Midbrain (tissue), 1 donor: ENCODE data around the gene KAT6B.

ENCODE experiments used
- DNase-seq: peaks from one replicate; lab custom pipeline; 2025; lab: John Stamatoyannopoulos, UW

Gene KAT6B

DNA sequence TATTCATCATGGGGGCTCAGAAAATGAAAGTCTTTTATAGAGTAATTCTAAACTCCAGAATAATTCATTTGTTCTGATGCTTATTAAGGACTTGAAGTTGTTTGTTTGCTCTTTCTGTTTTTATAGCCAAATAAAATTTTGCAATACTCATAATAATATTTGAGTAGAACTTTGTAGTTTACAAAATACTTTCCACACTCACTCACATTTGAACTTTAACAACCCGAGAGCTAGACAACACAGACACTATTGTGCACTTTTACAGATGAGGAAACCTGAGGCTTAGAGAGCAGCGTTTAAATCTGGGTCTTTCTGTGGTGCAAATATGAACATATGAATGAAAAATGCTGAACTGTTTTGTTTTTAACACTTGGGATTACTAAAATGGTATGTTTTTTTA, 126.8 kb downstream of the KAT6B start:
- no peak for DNase-seq

DNA sequence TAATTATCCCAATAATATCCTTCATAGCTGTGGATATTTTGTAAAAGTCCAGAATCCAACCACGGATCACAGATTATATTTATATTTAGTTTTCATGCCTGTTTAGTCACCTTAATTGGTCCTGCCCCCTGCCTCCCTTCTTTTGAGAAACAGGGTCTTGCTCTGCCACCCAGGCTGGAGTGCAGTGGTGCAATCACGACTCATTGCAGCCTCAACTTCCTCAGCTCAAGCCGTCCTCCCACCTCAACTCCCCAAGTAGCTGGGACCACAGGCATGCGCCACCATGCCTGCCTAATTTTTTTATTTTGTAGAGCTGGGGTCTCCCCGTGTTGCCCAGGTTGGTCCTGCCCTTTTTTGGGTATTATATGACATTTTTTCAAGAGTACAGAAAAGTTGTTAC, 129.4 kb downstream of the KAT6B start:
- no peak for DNase-seq

DNA sequence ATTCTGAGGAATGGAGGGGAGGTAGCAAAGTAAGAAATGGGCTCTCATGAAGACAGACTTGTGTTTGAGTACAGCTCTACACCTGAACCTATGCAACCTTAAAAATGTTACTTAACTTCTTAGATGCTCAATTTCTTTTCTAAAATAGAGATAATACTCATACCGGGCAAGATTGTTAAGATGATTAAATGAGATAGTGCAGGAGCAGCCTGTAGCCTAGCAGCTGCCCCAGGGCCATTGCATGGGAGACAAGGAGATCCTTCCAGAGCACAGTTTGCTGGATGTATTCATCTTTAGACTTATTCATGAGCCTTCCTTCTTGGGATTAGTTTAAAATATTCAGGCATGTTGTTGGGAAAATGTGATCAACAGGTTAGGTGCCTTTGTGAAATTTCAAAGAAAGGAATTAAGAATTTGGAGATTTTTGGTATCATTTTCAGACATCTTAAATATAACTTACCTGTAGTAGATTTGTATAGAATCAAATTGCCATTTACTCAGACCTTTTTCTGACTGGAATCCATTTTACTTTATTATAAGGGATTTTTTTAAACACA, 130.2 kb downstream of the KAT6B start:
- DNase-seq, result no peak

- DNase-seq, result no peak
These were observed 131.0 kb downstream of the KAT6B start for GRCh38 chr10:74957285-74957961.

GRCh38 chr10:74958316-74958715, 131.9 kb downstream of the KAT6B start:
- no peak for DNase-seq

DNA sequence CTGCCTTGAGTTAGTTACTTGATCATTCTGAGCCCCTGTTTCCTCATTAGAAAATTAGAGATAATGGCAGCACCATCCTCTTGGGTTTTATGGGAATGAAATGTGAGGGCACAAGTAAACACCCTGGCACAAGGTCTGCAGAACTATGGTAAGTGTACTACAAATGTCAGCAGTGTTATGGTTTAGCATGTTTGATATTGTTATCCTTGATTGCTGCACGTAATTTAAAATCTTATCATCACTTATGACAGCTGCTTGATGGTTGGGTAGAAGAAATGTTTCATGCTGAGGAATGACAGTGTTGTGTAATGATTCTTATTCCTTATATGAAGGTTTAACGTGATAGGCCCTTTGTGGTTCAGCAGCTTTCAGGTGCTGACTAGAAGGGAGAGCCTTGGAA, 134.3 kb downstream of the KAT6B start:
- no peak for DNase-seq

DNA sequence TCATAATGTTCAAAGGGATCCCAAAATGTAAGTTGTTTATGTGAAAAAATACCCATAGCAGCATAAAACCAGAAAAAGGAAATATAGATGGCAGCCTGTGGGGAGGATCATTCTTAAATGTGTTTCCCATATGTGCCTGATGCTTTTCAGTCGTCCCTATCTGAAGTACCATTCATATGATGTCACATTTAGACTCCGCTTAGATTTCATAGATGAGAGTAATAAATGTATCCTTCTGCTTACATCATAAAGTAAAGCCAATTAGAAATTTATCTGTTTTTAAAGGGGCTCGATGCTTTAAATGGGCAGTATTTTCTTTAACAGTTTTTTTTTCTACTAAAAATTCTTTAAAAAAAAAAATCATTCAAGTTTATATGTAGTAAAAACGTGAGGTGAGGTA, 136.1 kb downstream of the KAT6B start:
- DNase-seq, result no peak

DNA sequence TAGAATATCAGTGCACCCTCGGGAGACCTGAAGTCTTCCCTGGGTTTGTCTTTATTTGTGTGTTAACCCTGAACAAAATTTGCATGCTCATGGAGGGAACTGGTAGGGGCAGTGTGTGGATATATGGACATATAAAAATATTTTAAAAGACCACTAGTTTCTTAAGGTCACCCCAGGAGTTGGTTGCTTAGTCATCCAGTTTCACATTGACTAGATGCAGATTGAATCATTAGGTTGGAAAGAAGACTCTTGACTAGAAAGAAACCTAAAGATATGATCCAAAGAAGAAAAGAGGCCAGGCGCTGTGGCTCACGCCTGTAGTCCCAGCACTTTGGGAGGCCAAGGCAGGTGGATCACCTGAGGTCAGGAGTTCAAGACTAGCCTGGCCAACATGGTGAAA, 137.1 kb downstream of the KAT6B start:
- no peak for DNase-seq

DNA sequence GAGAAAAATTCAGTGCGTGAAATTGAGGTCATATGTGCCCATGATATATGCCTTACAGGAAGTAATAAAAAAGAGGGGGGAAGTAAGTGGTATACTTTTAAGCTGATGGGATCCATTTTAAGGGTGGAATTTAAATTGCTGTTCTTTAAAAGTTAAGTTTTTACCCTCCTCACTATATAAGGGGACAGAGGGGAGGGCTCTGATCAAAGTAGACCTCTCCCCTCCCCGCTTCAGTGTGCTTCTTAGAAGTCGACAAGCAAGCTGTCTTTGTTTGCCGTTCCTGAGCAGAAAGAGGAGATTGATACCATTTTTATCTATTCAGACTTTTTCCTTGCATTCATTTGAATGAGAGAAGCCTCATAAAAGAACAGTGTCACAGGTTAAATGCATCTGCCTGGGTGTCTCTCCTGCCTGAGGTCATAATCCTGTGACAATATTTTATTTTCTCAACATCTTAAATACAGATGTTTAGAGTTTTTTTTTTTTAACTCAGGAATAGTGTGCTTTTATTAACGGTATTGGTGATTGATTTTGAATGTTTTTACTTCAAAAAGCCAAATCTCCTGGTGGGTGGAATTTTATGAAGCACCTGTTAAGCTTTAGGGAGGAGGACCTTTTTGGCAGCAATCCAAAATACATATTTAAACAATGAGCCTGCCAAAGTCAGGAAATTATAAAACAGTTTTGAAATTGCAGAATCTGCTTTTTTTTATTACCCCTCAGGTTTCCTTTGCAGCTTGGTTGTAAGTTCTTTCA, 141.7 kb downstream of the KAT6B start:
- DNase-seq, result no peak

DNA sequence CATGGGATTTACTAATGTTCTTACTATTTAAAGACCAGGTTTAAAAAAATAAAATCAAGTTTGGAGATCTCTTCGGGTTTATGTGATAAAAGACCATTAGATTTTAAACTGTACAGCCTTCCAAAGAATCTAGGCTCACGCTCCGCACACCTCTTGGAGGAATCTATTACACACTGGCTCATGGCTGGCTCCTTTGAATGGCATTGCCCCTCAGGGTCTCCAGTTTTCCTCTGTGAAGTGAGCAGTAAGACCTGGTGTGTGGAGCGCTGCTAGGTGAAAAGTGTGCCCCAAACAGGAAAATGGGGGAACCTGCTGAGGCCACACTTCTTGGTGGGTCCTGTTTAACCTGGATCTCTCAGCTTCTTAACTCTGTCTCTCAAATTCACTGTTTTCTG, 142.3 kb downstream of the KAT6B start:
- DNase-seq, result no peak

DNA sequence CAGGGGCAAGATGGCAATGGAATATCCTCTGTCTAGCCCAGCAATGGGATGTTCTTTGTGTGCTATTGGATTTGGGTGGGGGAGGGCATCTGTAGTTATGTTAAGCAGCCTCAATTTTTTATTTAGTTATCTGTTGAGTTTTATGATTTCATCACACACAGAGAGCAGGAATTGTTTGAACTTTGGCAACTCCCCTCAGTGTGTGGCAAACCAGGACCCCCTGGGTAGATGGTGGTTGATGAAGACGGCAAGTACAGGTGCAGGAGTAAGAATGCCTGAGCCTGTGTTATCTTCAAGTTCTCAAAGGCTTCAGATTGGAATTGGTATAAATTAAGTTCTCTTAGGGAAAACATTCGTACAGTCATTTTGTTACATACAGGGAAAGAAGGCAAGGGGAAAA, 142.7 kb downstream of the KAT6B start:
- DNase-seq, result no peak

- DNase-seq, result no peak
These were observed 143.1 kb downstream of the KAT6B start for GRCh38 chr10:74969530-74969929.

DNA sequence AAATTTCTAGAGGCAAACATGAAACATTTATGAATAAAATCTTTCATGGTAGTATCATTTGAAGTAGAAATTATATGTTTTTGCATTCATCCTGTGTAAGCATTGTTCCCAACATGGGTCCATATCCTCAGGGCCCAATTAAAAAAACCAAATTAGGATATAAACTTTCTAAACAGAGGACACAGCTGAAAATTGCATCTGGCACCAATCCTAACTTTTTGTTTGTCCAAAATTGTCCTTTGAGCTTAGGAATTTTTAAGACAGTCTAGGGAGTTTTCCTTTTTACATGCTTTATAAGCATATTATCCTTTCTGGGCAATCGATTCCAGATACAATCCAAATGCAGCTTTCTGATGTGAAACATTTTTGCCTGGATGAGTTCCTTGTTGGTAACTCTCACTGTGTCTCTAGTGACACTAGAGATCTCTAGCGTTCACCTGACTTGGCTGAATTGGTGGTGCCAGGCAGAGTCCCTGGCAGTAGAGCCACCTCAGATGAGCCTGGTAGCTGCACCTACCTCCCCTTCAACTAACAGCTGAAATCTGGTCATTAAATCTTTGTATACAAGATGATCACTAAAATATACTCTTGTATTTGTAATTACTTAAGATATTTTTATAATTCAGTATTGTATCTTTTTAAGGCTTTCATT, 147.5 kb downstream of the KAT6B start:
- no peak for DNase-seq

DNA sequence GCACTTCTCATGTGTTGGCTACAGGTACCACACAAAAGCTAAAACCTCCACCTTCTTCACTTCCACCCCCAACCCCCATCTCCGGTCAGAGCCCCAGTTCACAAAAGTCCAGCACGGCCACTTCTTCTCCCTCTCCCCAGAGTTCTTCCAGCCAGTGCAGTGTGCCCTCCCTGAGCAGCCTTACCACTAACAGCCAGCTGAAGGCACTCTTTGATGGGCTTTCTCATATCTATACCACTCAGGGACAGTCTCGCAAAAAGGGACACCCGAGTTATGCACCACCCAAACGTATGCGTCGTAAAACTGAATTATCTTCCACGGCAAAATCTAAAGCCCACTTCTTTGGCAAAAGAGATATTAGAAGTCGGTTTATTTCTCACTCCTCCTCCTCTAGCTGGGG, 149.4 kb downstream of the KAT6B start:
- DNase-seq, result no peak

DNA sequence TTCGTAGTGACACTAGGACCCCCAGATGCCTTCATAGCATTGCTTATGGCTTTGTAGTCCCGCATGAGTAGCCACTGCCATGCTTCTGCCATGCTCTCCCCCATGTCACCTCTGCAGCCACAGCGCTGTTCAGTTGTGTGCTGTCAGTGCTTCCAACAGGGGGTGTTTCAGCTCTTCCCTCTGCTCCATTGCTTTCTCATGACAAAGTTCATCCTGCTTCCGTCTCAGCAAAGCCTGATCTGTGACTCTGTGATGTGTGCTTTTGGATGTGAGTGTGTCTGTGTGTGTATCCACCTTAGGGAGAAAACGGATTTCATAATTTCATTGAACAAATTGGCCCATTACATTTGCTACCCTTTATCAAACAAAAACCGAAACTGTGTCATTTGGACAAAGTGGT, 150.2 kb downstream of the KAT6B start:
- no peak for DNase-seq

DNA sequence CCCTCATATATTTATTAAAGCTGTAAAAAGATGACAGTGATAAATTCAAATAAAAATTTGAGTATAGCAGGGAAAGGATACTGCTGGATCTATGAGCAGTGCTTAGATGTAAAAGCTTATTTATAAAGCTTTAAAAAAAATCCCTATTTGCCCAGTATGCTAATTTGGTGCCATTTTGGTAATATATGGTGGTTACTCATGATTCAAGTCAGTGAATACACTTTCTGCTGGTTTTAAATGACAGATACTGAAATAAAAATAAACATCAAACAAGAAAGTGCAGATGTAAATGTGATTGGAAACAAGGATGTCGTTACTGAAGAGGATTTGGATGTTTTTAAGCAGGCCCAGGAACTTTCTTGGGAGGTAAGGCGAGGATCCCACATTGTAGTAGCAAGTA, 150.7 kb downstream of the KAT6B start:
- DNase-seq, result no peak

GRCh38 chr10:74977913-74978847, 151.8 kb downstream of the KAT6B start:
- DNase-seq, result no peak

- DNase-seq, result no peak
These were observed 155.6 kb downstream of the KAT6B start for GRCh38 chr10:74981831-74982633.

DNA sequence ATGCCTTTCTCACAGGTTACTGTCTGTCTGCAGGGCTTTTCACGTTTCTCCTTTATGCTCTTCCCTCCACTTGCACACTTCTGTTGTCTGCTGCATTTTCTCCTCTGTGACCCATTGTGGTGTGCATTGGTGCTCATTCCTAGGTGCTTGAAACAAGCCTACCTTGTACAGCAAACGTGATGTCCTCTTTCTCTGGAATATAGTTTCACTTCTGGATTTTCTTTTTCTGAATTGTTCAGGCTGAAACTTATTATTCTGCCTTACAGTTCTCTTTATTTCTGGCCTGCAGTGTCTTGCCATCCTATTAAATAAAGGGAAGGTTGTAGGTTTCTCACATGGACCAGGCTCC, 156.2 kb downstream of the KAT6B start:
- no peak for DNase-seq

GRCh38 chr10:74983383-74983782, 157.0 kb downstream of the KAT6B start:
- no peak for DNase-seq
